Heart left ventricle (tissue), 13 donors: Measurements from ENCODE around the gene SRRM5.

Experiments used
- CTCF ChIP-seq, 12 donors: fragments of 200-600 bp; sonication (generic) in 4 of 12; IDR thresholded peaks; one replicate each; pipeline versions ENCODE4 v1.5.0 to v1.8.0; 2018 to 2022; ENCODE audit warnings: antibody characterized with exemption in 12 of 12, mild to moderate bottlenecking in 5 of 12
- POLR2A ChIP-seq, 2 donors: fragments of 450-650 bp; IDR thresholded peaks; one replicate each; pipeline ENCODE4 v1.6.1; 2017; ENCODE audit warnings: antibody characterized with exemption in 2 of 2, mild to moderate bottlenecking in 2 of 2, moderate library complexity in 2 of 2
- donor health status: ischemic (EF 13 %, LVEDD 7.1; RV severe dilation, severe dysfunction).
- donor health status: DM: no; HTN: yes; CAD: no.
- donor health status: DM: no; HTN: no; CAD: no.
- donor health status: ischemic (EF 25% LVEDD 6.9; RV normal size, moderate dysfunction).
- donor health status: ischemic (EF 25% LVEDD 5.7; RV mildly dilated, moderate dysfunction).
- donor health status: ischemic (EF 35%, LVEDD 5.7; RV mildly dilated, moderate dysfunction).
- donor health status: nonischemic (EF 11% LVEDD 7.7; RV severe dilation, severe dysfunction).
- donor health status: DM: yes; HTN: yes; CAD: no.
- donor health status: PGD.
- donor health status: ischemic (EF 29% LVEDD 5.4; RV normal size, mild dysfunction).
- donor health status: nonischemic (EF 23%, LVEDD 6.1; RV moderate dilation, normal function).

- TF ChIP-seq CTCF (IDR thresholded peaks at IDR 0.05) (no peak), POLR2A (IDR thresholded peaks at IDR 0.05) (no peak)
Observed at GRCh38 chr19:43618921-43619261, 7.0 kb downstream of the SRRM5 start.
